Stimulated activated CD8-positive, alpha-beta memory T cell treated with anti-CD3 and anti-CD28 coated beads, Interleukin-12 subunit alpha, Interleukin-12 subunit beta, amount 100 ng/mL, for 1 hour (primary cell): ENCODE measurements around the gene GNAS.
"Not testable (repeated sequence)": the region's sequence is repeated elsewhere in the genome, so short reads cannot be mapped to it uniquely, and the experiment has no call there.

Experiments used
- DNase-seq: peaks from one replicate; pipeline ENCODE4 v3.0.0-alpha.2; 2020; ENCODE audit warnings: low read depth

The GNAS gene

GRCh38 chr20:58932170-58932569, 79.7 kb downstream of the GNAS start:
- DNase-seq, result no peak

- no peak for DNase-seq
These were observed 85.6 kb downstream of the GNAS start for GRCh38 chr20:58938078-58938477.

- DNase-seq, result no peak
These were observed 86.0 kb downstream of the GNAS start for GRCh38 chr20:58938541-58938940.

GRCh38 chr20:58941471-58941870, 89.0 kb downstream of the GNAS start:
- no peak for DNase-seq

- no peak for DNase-seq
These were observed 90.0 kb downstream of the GNAS start for GRCh38 chr20:58942549-58942948.

- DNase-seq, result no peak
These were observed 92.1 kb downstream of the GNAS start for GRCh38 chr20:58944610-58945009.

GRCh38 chr20:58945965-58946631, 93.6 kb downstream of the GNAS start:
- DNase-seq, result no peak

- not testable (repeated sequence) for DNase-seq
These were observed 95.4 kb downstream of the GNAS start for GRCh38 chr20:58947797-58948388.

- no peak for DNase-seq
These were observed 98.1 kb downstream of the GNAS start for GRCh38 chr20:58950603-58951002.

- no peak for DNase-seq
These were observed 100.5 kb downstream of the GNAS start for GRCh38 chr20:58953050-58953449.

GRCh38 chr20:58956078-58956477, 103.6 kb downstream of the GNAS start:
- DNase-seq, result no peak

GRCh38 chr20:58959652-58960051, 107.1 kb downstream of the GNAS start:
- no peak for DNase-seq
